K562 (cell line): ENCODE data around the gene AIFM3. TPM values are rescaled to one million over a fixed set of nuclear protein-coding genes. Genes with fewer than 3 reads are reported as not detected.

Experiments
- BACH1 ChIP-seq: fragments of 200-800 bp; sonication (Bioruptor generic); IDR thresholded peaks from 2 replicates; pipeline ENCODE4 v1.6.1; 2016; ENCODE audit warnings: missing genetic modification characterization, missing compliant biosample characterization
- BHLHE40 ChIP-seq: IDR thresholded peaks from 2 replicates; pipeline ENCODE4 v1.6.1; 2011; ENCODE audit warnings: low read length, improper control_type of control experiment
- DIDO1 ChIP-seq: fragments of 450-650 bp; IDR thresholded peaks from 2 replicates; pipeline ENCODE4 v1.6.1; 2016; ENCODE audit warnings: low read depth, missing biosample characterization, missing genetic modification characterization
- FOXJ3 ChIP-seq: sonication (generic); formaldehyde crosslinking; IDR thresholded peaks from 2 replicates; pipeline ENCODE4 v1.4.0; 2020; ENCODE audit warnings: mild to moderate bottlenecking, missing genetic modification reagents
- GABPB1 ChIP-seq: sonication (generic); formaldehyde crosslinking; IDR thresholded peaks from 2 replicates; pipeline ENCODE4 v1.8.0; 2022; ENCODE audit warnings: mild to moderate bottlenecking, missing genetic modification reagents
- KDM2B ChIP-seq: fragments of 250-450 bp; sonication (Bioruptor Pico); IDR thresholded peaks from 2 replicates; pipeline ENCODE4 v1.8.0; 2021; ENCODE audit warnings: mild to moderate bottlenecking, moderate library complexity
- KLF10 ChIP-seq: fragments of 250-450 bp; sonication (Bioruptor Pico); IDR thresholded peaks from 2 replicates; pipeline ENCODE4 v1.6.1; 2021; ENCODE audit warnings: matching md5 sums
- MBD2 ChIP-seq: sonication (generic); IDR thresholded peaks from 2 replicates; pipeline ENCODE4 v1.6.1; 2016; ENCODE audit warnings: low read depth, borderline replicate concordance
- MCM2 ChIP-seq: fragments of 450-650 bp; IDR thresholded peaks from 2 replicates; pipeline ENCODE4 v1.6.1; 2017; ENCODE audit warnings: low read depth, mild to moderate bottlenecking
- POLR2G ChIP-seq: fragments of 200-400 bp; formaldehyde crosslinking; IDR thresholded peaks from 2 replicates; pipeline ENCODE4 v1.6.1; 2017; ENCODE audit warnings: low read depth, mild to moderate bottlenecking, antibody characterized with exemption, low read length, moderate library complexity
- PRMT5 ChIP-seq: sonication (generic); formaldehyde crosslinking; IDR thresholded peaks from 2 replicates; pipeline ENCODE4 v1.5.0; 2020; ENCODE audit warnings: missing genetic modification reagents
- RCOR1 ChIP-seq, 2 experiments: IDR thresholded peaks; 2 replicates each; pipeline ENCODE4 v1.6.1; 2012; ENCODE audit warnings: low read depth in 2 of 2, low read length in 2 of 2, borderline replicate concordance in 1 of 2, improper control_type of control experiment in 1 of 2
- TCF3 ChIP-seq: sonication (generic); formaldehyde crosslinking; IDR thresholded peaks from 2 replicates; pipeline ENCODE4 v1.4.0; 2020; ENCODE audit warnings: mild to moderate bottlenecking, missing genetic modification reagents
- TEAD2 ChIP-seq: fragments of 450-650 bp; IDR thresholded peaks from 2 replicates; pipeline ENCODE4 v1.6.1; 2016; ENCODE audit warnings: missing genetic modification characterization, control low read depth, missing compliant biosample characterization
- ZEB2 ChIP-seq: fragments of 450-650 bp; IDR thresholded peaks from 2 replicates; pipeline ENCODE4 v1.6.1; 2016
- ZNF239 ChIP-seq: fragments of 250-450 bp; sonication (Bioruptor Pico); IDR thresholded peaks from 2 replicates; pipeline ENCODE4 v1.4.0; 2020; ENCODE audit warnings: mild to moderate bottlenecking
- ZNF347 ChIP-seq: fragments of 450-650 bp; formaldehyde crosslinking; IDR thresholded peaks from 2 replicates; pipeline ENCODE4 v1.4.0; 2020; ENCODE audit warnings: low read depth, mild to moderate bottlenecking, moderate library complexity
- polyA plus RNA-seq, 8 experiments: library from polyadenylated mRNA; depleted of rRNA in 4 of 8; stranded (reverse) in 5 of 8; unstranded in 3 of 8; fragments of >200 nt; fragmentation: Nextera tagmentation in 2 of 8; fragmentation: Illumina TruSeq in 1 of 8; extraction: Ambion mirVana in 2 of 8; extraction: Trizol in 1 of 8; gene quantifications; 2 replicates each; pipeline versions ENCODE4 v1.2.1 to v1.2.3, GENCODE V29; 2011 to 2014; ENCODE audit warnings: inconsistent platforms in 1 of 8, missing spikeins in 1 of 8
- total RNA-seq, 7 experiments: library from RNA; depleted of rRNA in 6 of 7; stranded (reverse); fragments of >200 nt in 6 of 7; fragmentation: Illumina TruSeq in 2 of 7; extraction: Trizol in 2 of 7; gene quantifications; 2 replicates each; pipeline versions ENCODE4 v1.2.1 to v1.2.3, GENCODE V29; 2011 to 2021; ENCODE audit warnings: low replicate concordance in 1 of 7
- TF ChIP-seq, protein P1 (sequence below): fragments of 150-350 bp; conservative IDR thresholded peaks from 2 replicates; pipeline ENCODE4 v1.6.1; 2014; ENCODE audit warnings: low read length
- TF ChIP-seq, protein P2 (sequence below): fragments of 450-650 bp; IDR thresholded peaks from one replicate; pipeline ENCODE4 v1.6.1; 2018; ENCODE audit warnings: mild to moderate bottlenecking, moderate library complexity; ENCODE audit not compliant: partially characterized antibody
- TF ChIP-seq, protein P3 (sequence below): fragments of 250-450 bp; sonication (Bioruptor Pico); IDR thresholded peaks from 2 replicates; pipeline ENCODE4 v1.8.0; 2021; ENCODE audit warnings: moderate library complexity, mild to moderate bottlenecking, inconsistent platforms
- TF ChIP-seq, protein P4 (sequence below): fragments of 450-650 bp; formaldehyde crosslinking; IDR thresholded peaks from 2 replicates; pipeline ENCODE4 v1.4.0; 2020; ENCODE audit warnings: mild to moderate bottlenecking, moderate library complexity
- TF ChIP-seq, protein P5 (sequence below): fragments of 450-650 bp; IDR thresholded peaks from 2 replicates; pipeline ENCODE4 v1.6.1; 2018; ENCODE audit warnings: mild to moderate bottlenecking, low read depth; ENCODE audit not compliant: partially characterized antibody

AIFM3 gene
- total and polyA plus RNA-seq, 9 of the 15 experiments (the other 6 are each of a cell fraction or from before 2014, with no cell fraction given), result 0.03 to 0.20 (median 0.07) TPM; not detected in 1

DNA sequence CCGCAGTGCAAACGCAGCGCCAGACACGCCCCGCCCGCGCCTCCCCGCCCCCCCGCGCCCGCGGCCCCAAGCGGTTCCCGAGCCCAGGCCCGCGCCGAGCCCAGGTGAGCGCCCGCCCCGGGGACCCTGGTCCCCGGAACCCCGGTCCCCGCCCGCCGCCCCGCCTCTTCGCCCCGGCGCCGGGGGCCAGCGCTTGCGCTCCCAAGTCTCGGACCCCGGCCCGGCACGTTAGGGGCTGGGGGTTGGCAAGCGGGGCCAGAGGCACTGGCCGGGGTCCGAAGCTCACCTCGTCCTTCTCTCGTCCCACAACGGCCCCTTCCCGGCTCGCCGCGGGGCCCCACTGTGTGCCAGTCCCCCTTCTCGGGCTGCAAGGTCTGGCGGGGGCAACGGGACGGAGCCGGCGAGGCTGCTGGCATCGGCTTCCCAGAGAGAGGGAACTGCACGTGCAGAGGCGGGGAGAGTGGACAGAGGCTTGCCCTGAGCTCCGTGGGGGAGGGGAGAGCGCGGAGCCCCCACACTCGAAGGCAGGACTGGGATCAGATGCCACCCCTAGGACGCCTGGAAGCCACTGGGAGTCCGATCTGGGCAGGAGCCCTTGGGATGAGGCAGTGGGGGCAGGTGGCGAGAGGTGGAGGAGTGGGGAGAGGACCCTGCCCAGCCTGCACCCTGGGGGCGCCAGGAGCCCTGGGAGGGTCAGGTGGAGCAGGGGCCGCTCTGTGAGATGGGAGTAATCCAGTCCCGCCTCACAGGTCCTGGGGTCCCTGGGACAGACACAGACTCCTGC, 1.8 kb upstream of the AIFM3 start (continued):
- peak; percentile 17 for TF ChIP-seq KDM2B (CRISPR knock-in tag)
- no peak for TF ChIP-seq MCM2
- TF ChIP-seq DIDO1 (tag), result no peak
- no peak for TF ChIP-seq ZNF239 (CRISPR knock-in tag)
- TF ChIP-seq, protein P1, sequence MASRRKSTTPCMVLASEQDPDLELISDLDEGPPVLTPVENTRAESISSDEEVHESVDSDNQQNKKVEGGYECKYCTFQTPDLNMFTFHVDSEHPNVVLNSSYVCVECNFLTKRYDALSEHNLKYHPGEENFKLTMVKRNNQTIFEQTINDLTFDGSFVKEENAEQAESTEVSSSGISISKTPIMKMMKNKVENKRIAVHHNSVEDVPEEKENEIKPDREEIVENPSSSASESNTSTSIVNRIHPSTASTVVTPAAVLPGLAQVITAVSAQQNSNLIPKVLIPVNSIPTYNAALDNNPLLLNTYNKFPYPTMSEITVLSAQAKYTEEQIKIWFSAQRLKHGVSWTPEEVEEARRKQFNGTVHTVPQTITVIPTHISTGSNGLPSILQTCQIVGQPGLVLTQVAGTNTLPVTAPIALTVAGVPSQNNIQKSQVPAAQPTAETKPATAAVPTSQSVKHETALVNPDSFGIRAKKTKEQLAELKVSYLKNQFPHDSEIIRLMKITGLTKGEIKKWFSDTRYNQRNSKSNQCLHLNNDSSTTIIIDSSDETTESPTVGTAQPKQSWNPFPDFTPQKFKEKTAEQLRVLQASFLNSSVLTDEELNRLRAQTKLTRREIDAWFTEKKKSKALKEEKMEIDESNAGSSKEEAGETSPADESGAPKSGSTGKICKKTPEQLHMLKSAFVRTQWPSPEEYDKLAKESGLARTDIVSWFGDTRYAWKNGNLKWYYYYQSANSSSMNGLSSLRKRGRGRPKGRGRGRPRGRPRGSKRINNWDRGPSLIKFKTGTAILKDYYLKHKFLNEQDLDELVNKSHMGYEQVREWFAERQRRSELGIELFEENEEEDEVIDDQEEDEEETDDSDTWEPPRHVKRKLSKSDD, result no peak
- TF ChIP-seq FOXJ3 (CRISPR knock-in tag), result no peak
- TF ChIP-seq BHLHE40, result peak; percentile 87
- peak; percentile 61; the same call in 1 of the 2 replicates for TF ChIP-seq PRMT5 (CRISPR knock-in tag)
- TF ChIP-seq, protein P2, sequence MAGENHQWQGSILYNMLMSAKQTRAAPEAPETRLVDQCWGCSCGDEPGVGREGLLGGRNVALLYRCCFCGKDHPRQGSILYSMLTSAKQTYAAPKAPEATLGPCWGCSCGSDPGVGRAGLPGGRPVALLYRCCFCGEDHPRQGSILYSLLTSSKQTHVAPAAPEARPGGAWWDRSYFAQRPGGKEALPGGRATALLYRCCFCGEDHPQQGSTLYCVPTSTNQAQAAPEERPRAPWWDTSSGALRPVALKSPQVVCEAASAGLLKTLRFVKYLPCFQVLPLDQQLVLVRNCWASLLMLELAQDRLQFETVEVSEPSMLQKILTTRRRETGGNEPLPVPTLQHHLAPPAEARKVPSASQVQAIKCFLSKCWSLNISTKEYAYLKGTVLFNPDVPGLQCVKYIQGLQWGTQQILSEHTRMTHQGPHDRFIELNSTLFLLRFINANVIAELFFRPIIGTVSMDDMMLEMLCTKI, result no peak
- TF ChIP-seq KLF10 (CRISPR knock-in tag), result no peak
- TF ChIP-seq RCOR1 (IDR thresholded peaks at IDR 0.05; ENCODE audit: borderline replicate concordance in 1 of 2, low read depth in 2 of 2, low read length in 2 of 2), result no peak
- TF ChIP-seq ZNF347 (CRISPR knock-in tag), result no peak
- TF ChIP-seq GABPB1 (CRISPR knock-in tag), result no peak
- TF ChIP-seq, protein P3, sequence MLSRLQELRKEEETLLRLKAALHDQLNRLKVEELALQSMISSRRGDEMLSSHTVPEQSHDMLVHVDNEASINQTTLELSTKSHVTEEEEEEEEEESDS, result no peak
- TF ChIP-seq, protein P4, sequence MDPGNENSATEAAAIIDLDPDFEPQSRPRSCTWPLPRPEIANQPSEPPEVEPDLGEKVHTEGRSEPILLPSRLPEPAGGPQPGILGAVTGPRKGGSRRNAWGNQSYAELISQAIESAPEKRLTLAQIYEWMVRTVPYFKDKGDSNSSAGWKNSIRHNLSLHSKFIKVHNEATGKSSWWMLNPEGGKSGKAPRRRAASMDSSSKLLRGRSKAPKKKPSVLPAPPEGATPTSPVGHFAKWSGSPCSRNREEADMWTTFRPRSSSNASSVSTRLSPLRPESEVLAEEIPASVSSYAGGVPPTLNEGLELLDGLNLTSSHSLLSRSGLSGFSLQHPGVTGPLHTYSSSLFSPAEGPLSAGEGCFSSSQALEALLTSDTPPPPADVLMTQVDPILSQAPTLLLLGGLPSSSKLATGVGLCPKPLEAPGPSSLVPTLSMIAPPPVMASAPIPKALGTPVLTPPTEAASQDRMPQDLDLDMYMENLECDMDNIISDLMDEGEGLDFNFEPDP (CRISPR knock-in tag), result no peak
- no peak for TF ChIP-seq TCF3 (CRISPR knock-in tag)
- no peak for TF ChIP-seq MBD2
- 0 out of 2 replicates have a peak, but pooled peaks have one; percentile 18 for TF ChIP-seq POLR2G
- TF ChIP-seq TEAD2 (tag), result no peak
- no peak for TF ChIP-seq BACH1 (tag)
- TF ChIP-seq ZEB2, result no peak
- TF ChIP-seq, protein P5, sequence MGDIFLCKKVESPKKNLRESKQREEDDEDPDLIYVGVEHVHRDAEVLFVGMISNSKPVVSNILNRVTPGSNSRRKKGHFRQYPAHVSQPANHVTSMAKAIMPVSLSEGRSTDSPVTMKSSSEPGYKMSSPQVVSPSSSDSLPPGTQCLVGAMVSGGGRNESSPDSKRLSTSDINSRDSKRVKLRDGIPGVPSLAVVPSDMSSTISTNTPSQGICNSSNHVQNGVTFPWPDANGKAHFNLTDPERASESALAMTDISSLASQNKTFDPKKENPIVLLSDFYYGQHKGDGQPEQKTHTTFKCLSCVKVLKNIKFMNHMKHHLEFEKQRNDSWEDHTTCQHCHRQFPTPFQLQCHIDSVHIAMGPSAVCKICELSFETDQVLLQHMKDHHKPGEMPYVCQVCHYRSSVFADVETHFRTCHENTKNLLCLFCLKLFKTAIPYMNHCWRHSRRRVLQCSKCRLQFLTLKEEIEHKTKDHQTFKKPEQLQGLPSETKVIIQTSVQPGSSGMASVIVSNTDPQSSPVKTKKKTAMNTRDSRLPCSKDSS, result no peak
